WERI-Rb-1 (cell line): ENCODE measurements around the gene PPP1R9A.

Experiments used
- DNase-seq: peaks from one replicate; pipeline ENCODE4 v3.0.0-alpha.2; 2020
- H3K27ac ChIP-seq: fragments of 250-450 bp; sonication (Bioruptor Pico); 2 replicates; pipeline ENCODE4 v1.5.1; 2020; ENCODE audit warnings: mild to moderate bottlenecking, moderate library complexity
- H3K27me3 ChIP-seq: fragments of 250-450 bp; sonication (Bioruptor Pico); 2 replicates; pipeline ENCODE4 v1.5.1; 2021; ENCODE audit warnings: mild to moderate bottlenecking, low read depth, moderate library complexity; ENCODE audit not compliant: insufficient read depth, severe bottlenecking
- H3K36me3 ChIP-seq: fragments of 250-450 bp; sonication (Bioruptor Pico); 2 replicates; pipeline ENCODE4 v1.5.1; 2020; ENCODE audit warnings: mild to moderate bottlenecking, moderate library complexity
- H3K4me3 ChIP-seq: 2 replicates; pipeline ENCODE4 v1.5.1; 2011; ENCODE audit warnings: low read depth, mild to moderate bottlenecking, control low read depth, low read length
- H3K9me3 ChIP-seq: fragments of 250-450 bp; sonication (Bioruptor Pico); 2 replicates; pipeline ENCODE4 v1.5.1; 2021; ENCODE audit warnings: mild to moderate bottlenecking, moderate library complexity; ENCODE audit not compliant: severe bottlenecking
- TF ChIP-seq, protein P1 (sequence below): IDR thresholded peaks from 2 replicates; pipeline ENCODE4 v1.5.1; 2011; ENCODE audit warnings: low read depth, mild to moderate bottlenecking, control low read depth, inconsistent platforms, low read length

PPP1R9A gene

DNA sequence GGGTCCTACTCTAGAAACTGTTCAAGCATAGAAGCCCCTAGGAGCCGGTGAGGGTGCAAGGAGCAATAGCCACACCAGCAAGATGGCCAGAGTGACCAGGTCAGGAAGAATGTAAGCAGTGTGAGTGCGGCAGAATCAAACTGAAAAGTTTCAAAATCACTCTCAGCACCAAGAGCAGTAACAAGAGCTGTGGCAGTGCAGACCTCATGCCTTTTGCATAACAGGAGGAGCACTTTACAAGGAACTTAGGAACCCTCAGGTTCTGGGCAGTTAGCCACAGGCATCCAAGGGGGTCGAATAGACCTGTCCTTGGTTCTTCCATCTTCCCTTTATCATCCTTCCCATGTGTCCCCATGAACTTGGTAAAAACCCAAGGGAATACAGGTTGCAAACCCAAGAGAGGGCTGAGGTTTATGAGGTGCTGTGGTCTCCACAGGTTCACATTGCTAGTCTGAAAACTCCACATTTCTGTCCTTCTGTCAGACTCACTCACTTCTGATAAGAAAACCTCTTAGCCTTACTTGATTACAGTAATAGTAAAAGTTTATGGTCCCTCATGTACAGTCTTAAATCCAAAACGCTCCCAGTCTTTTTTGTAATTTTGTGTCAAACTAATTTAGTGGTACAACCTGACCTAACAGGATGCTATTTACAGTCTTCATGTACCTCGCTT is 338.6 kb downstream of the PPP1R9A start:
- no peak for DNase-seq

DNA sequence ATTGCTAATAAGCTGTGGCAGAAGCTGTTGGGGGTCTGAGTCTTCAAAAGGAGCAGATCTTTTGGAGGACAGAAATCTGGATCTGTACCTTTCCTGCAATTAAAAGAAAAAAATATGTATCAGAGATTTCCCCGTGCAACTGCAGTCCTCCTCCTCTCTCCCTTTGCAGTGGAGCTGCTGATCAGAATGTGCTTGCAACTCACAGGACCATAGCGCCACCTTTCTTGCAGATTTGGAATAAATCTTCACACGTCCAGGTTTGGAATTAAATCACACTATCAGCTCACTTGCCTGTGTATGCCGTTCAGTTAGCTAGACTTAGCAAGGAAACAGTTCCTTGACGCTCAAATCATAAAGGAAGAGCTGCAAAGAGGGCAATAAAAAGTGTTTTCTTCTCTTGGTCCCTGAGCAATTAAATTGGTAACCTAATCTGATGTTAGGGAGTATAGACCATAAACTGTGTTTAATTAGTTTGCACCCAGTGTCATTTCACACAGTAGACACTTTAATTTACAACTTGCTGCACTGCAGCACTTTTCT is 339.5 kb downstream of the PPP1R9A start:
- H3K4me3 ChIP-seq, result no peak overlapping the region

More for the DNA sequence above, 338.6 kb downstream of the PPP1R9A start:
- Histone ChIP-seq H3K9me3 (no peaks in the 10 kb centered on the region), H3K27me3 (no peaks in the 10 kb centered on the region), H3K4me3 (no peak overlapping the region), H3K27ac (no peak overlapping the region), H3K36me3 (no peaks in the 10 kb centered on the region; the same call in none of the 2 replicates)
- TF ChIP-seq, protein P1, sequence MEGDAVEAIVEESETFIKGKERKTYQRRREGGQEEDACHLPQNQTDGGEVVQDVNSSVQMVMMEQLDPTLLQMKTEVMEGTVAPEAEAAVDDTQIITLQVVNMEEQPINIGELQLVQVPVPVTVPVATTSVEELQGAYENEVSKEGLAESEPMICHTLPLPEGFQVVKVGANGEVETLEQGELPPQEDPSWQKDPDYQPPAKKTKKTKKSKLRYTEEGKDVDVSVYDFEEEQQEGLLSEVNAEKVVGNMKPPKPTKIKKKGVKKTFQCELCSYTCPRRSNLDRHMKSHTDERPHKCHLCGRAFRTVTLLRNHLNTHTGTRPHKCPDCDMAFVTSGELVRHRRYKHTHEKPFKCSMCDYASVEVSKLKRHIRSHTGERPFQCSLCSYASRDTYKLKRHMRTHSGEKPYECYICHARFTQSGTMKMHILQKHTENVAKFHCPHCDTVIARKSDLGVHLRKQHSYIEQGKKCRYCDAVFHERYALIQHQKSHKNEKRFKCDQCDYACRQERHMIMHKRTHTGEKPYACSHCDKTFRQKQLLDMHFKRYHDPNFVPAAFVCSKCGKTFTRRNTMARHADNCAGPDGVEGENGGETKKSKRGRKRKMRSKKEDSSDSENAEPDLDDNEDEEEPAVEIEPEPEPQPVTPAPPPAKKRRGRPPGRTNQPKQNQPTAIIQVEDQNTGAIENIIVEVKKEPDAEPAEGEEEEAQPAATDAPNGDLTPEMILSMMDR, result no peak

DNA sequence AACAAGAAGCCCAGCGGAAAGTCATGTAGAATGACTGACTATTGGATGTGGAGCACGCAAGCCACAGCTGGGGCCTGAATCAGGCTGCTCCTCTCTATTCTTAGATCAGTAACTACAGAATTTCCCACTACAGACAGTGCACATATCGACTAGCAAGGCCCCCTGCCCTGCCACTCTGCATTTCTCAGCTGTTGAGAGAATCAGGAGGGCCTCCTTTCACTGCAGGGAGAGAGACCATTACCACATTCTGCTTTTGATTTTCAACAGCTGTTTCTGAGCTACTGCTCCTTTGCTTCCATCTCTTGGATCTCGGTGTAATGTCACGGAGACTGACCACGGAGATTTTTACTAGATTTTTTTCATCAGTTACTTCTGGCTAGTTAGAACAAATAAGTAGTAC is 343.2 kb downstream of the PPP1R9A start:
- no peaks in the 10 kb centered on the region for H3K27me3 ChIP-seq
- DNase-seq, result no peak
- no peak overlapping the region for H3K27ac ChIP-seq
- TF ChIP-seq, protein P1, result no peak
- peaks cover 2% of the 10 kb centered on the region for H3K36me3 ChIP-seq
- H3K9me3 ChIP-seq, result no peaks in the 10 kb centered on the region
- H3K4me3 ChIP-seq, result no peak overlapping the region

More for the DNA sequence above, 339.5 kb downstream of the PPP1R9A start:
- no peaks in the 10 kb centered on the region; the same call in none of the 2 replicates for H3K36me3 ChIP-seq
- H3K27me3 ChIP-seq, result no peaks in the 10 kb centered on the region
- H3K27ac ChIP-seq, result no peak overlapping the region
- no peaks in the 10 kb centered on the region for H3K9me3 ChIP-seq
- peak; percentile 67 for DNase-seq
- TF ChIP-seq, protein P1, result peak; percentile 78

DNA sequence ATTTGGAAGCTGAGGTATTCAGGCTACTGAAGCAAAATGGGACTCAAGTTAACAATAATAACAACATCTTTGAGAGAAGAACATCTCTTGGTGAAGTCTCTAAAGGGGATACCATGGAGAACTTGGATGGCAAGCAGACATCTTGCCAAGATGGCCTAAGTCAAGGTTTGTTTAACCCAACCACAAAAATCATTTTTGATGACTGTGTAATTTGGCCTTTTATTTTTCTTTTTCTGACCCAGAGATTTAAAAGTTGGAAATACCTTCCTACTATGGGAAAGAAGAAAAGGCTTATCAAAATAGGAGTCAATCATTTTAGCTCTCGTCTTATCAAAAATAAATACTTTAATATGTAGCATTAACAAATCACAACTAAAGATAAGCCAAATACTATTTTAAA is 344.6 kb downstream of the PPP1R9A start:
- H3K36me3 ChIP-seq, result peaks cover 2% of the 10 kb centered on the region
- TF ChIP-seq, protein P1, result no peak
- no peak overlapping the region for H3K27ac ChIP-seq
- no peaks in the 10 kb centered on the region for H3K9me3 ChIP-seq
- no peak for DNase-seq
- no peaks in the 10 kb centered on the region for H3K27me3 ChIP-seq
- no peak overlapping the region for H3K4me3 ChIP-seq

DNA sequence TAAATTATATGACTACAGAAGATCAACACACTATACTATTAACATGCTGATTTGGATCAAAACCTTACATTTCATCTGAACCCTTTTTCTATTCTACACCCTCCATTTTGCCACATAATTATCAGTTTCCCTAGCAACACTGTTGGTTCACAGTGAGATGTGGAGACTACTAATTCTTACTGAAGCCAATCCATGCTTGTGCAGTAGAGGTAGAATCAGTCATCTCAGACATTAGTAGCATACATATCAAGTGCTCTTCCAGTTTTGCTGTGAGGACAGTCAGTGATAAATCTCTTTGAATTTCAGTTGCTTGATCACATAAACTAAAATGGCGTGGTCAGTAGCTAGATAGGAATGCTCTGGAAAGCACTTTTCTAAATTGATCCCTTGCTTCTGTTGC is 346.6 kb downstream of the PPP1R9A start:
- no peak for DNase-seq
- H3K36me3 ChIP-seq, result peaks cover 2% of the 10 kb centered on the region
- no peak overlapping the region for H3K27ac ChIP-seq
- no peaks in the 10 kb centered on the region for H3K27me3 ChIP-seq
- H3K9me3 ChIP-seq, result no peaks in the 10 kb centered on the region
- TF ChIP-seq, protein P1, result no peak
- H3K4me3 ChIP-seq, result no peak overlapping the region
